GM18519 (cell line): ENCODE results near the gene PTH2.

ENCODE experiments used
- ATAC-seq: cut with Tn5 transposase; IDR thresholded peaks from one replicate; pipeline ENCODE4 v1.9.1; 2021; ENCODE audit warnings: mild to moderate bottlenecking, moderate library complexity; ENCODE audit not compliant: unreplicated experiment, low FRiP score

PTH2 gene

DNA sequence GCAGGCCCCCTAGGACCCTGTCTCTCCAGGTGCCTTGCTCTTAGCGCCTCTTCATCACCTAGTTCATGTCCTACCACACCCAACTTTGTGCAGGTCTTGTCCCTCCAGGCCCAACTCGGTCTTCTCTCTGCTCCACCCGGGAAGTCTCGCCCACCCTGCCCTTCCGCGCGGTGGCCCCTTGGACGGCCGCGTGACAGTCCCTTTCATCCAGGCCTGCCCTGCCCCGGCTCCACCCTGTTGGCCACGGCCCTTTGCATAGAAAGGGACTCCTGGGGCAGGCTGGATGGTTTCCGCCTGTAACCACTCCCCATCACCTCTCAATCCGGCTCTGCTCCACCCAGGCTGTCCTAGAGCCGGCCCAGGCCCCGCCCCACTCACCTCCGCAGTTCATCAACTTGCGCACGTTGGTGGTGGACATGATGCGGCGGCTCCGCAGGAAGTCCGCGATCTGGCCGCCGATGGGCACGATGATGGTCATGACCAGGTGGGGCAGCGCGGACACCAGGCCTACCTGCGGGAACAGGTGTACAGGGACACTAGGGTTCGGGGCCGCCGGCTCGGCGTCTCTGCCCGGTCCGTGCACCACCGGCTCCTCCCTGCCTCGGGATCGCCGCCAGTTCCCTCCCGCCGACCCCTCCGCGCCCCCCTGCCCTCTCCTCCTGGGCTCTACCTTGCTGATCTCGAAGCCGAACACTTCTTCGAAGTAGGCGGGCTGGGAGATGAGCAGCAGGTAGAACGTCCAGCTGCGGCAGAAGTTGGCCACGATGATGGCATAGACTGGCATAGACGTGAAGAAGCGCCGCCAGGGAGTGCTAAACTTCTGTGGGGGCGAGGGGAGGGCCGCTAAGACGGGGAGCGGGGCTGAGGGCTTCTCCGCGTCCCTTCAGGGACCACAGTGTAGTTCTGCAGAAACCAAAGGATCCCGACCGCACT lies 9.2 kb upstream of the PTH2 start:
- no peak for ATAC-seq

DNA sequence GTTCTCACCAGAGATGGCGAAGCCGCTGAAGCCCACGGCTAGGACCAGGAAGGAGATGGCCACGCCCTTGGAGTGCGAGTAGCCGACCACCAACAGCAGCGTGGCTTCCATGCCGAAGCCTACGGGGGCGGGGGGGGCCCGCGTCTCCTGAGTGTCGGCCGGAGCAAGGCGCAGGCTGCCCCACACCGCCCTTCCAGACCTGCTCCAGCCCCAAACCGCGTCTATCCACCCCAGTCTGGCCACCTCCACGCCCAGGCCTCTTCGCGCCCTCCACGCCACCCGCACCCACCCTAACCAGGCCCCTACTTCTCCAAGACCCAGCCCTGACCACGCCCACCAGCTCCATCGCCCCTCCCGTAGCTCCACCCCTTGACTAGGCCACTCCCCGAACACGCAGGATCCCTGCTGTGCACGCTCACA lies 8.1 kb upstream of the PTH2 start:
- no peak for ATAC-seq

DNA sequence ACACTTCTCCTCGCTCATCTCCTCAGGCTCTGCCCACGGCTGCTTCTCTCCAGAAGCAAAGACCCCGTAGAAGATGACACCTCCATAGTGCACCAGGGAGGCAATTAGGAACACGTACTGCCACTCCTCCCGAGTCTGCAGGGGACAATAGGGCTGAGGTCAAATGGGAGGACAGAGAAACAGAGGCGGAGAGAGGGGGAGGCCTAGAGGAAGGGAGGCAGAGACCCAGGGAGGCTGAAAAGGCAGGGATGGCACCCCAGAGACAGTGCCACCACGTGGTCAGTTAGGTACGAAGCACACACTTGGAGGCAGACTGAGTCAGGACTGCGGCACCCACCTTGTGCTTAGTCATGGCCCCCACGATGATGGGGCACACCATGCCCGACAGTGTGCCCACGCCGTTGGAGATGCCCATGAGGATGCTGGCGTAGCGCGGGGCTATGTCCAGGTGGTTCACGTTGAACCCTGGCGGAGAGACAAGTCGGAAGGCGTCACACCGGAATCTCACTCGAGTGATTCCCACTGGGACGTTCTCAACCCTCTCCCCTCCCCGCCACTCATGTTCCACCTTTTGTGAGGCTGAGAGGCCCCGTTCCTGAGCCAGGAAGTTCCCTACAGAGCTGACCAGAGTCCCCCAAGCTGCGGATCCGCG lies 7.6 kb upstream of the PTH2 start:
- ATAC-seq: no peak

DNA sequence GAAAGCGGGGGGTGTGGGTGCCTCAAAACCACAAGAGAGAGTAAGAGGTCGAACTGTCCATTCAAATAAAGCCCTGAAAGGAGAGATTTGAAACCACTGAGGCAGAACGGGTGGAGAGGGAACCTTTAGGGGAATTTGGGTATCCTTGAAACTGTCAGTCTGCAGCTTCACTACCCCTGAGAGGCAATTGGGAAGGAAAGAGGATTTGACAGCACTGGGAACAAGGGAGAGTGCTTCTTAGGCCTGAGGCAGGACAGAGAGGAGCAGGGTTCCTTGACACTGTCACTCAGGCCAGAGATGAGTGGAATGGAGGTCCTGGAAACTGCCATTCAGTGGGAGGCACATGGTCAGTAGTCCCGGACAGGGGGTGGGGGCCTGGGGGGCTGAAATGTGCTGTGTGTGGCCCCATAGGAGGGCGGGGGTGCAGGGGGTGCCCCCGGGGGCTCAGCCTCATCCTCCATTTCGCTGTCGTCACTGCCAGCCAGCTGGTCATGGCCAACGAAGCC lies 7.0 kb upstream of the PTH2 start:
- ATAC-seq: no peak

DNA sequence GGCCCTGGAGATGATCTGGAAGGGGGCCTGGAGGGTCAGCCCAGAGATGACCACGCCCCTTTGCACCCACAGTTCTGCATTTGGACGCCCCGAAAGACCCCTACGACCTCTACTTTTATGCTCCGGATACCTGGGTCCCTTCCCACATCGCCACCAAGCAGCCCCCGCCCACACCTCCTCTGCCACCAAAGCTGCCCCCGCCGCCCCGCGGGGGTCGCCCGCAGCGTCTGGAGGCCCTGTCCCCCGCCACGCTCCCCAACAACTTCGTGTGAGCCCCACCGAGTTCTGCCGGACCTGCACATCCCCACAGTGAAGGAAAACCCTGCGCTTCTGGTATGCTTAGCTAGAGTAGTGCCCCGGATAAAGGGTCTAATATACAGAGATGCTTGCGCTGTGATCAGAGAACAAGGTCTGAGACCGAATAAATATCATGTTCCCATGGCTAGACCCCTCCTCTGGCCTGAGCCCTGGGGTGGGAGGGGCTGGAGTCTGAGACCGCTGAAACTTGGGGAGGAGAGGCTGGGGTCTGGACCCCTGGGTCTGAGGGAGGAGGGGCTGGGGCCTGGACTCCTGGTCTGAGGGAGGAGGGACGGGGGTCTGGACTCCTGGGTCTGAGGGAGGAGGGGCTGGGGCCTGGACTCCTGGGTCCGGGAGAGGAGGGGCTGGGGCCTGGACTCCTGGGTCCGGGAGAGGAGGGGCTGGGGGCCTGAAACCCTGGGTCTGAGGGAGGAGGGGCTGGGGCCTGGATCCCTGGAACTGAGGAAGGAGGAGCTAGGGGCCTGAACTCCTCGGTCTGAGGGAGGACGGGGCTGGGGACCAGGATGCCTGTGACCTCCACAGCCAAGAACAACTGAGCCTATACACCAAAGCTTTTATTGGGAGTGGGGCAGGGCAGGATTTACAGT lies 5.6 kb upstream of the PTH2 start:
- no peak for ATAC-seq

DNA sequence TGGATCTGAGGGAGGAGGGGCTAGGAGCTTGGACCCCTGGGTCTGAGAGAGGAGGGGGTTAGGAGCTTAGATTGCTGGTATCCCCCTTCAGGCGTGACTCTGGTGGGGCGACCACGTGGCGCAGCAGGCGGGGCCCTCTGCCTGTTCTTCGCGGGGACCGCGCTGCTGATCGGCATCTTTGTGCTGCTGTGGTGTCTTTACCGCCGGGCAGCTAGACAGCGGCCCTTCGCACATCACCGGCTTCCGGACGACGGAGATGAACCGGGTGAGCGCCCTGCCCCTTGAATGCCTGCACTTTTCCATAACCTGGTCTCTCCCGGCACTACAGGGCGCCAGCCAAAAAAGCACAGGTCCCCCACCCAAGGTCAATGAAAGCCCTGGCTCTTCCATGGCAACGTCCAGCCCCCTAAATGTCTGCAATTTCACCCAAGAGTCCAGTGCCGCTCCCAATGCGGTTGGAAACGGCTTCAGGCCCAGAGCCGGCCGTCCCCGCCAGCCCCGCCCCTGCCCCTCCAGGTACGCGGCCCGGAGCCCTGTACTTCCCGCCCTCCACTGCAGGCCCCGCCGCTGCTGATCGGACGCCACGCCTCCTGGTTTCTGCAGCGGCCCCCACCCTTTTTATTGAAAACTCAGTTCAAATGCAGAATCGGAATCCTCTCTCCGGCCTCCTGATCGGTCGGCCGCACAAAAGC lies 4.8 kb upstream of the PTH2 start:
- ATAC-seq: no peak

DNA sequence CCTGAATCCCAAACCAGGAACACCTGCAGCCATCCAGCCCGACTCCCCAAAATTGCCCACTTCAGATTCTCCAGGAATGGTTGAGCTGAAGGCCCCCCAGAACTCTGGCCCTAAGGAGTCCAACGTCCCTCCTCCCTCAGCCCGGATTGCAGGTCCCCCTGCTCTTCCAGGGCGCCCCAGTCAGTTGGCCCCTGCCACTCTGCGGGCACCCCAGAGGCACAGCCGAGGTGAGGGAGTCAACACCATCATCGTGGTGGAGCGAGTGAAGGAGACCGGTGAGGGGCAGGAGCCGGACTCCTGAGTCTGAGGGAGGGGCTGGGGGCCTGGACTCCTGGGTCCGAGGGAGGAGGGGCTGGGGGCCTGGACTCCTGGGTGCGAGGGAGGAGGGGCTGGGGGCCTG lies 4.1 kb upstream of the PTH2 start:
- ATAC-seq: no peak

DNA sequence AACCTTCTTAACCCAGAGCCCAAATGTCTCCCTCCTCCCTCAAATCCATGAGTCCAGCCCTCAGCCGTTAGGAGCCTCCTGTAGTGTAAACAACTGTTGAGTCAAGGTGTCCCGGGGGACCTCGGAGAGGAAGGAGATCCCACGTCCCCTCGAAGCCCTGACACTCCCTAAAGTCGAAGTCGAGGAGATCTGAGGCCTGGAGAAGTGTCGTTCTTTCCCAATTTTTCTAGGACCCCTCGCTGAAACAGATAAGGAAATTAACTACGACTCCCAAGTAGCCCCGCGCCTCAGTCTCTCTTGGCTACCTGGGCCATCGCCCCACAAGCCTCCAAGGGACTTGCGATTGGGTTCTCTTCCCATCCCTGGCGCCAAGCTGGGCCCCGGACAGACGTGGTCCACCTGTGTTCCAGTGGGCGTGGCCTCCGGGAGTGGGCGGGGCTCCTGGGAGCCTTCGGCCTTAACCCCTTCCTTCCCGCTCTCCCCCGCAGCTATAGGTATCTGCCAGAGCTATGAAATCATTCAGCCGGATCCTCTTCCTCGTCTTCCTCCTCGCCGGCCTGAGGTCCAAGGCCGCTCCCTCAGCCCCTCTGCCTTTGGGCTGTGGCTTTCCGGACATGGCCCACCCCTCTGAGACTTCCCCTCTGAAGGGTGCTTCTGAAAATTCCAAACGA lies 2.8 kb upstream of the PTH2 start:
- ATAC-seq: no peak

DNA sequence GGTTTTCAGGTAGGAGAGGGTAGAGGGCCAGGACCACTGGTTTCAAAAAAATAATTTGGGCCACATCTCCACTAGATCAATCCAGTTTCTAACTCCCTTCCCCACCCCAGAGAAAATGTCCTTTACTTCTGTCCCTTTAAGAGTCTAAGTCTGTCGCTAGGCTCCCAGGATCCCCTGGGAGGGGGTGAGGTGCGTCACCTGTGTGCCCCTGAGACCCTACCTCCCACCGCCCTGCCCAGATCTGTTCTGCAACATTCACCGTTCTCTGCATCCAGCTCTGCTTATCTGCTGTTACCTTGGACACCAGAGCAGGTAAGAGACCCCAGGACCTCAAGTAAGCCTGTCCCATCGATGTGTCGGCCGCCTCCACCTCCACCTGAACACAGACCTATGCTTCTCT lies 1.9 kb upstream of the PTH2 start, which contains the start of gene GFY:
TSS of gene GFY (plus strand) at position 211 of the 400 bp plus-strand sequence. CDS start 1,043 bp downstream, outside the sequence.
- ATAC-seq: no peak

DNA sequence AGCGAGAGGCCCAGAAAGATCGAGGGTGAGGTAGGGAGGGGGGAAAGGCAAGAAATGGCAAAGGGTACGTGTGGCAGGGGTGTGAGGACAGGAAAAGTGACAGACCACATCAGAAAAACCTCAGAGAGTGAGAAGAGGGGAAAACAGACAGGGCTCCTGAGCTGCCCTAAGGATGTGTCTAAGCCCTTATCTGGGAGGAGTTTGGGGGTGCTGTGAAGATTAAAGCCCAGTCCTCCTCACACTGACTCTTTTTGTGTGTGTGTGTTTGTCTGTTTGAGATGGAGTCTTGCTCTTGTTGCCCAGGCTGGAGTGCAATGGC lies 703 bp upstream of the PTH2 start:
- no peak for ATAC-seq

DNA sequence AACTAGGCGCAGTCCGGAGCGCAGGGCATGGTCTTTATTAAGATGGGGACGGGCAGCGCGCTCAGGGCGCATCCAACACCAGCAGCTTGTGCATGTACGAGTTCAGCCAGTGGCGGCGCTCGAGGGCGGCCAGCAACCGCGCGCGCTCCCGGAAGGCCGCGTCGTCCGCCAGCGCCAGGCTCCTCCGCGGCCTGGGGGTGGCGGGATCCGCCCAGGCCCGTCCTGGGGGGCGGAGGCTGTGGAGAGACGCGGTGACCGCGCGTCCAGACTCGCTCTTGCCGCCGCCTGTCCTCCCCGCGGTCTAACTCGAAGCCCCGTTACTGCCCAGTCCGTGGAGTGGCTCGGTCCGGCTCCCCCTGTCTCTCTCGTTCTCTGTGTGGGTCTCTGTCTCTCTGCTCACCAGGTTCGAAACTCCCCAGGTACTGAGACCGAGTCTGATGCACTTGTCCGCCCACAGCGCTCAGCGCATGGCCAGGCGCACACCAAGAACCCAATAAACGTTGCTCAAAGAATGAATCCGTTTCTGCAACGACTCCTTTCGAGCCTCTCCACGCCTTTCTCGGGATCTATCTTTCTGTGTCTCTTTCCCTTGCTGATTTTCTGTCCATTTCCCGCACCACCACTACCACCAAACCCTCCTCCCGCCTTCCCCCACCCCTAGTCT lies 702 bp downstream of the PTH2 start:
- no peak for ATAC-seq

DNA sequence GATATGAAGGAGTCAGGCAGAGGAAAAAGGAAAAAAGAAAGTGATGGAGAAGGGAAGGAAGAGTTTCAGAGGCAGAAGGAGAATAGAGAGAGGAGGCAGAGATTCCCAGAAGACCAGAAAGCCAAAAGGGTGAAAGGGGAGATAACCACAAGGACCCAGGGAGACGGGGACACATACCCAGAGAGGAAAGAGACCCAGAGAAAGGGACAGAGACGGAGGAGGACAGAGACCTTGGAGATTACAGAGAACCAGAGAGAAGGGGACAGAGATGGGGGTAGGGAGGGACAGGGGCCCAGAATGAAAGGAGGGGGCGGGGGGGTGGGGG lies 1.4 kb downstream of the PTH2 start:
- ATAC-seq: no peak

DNA sequence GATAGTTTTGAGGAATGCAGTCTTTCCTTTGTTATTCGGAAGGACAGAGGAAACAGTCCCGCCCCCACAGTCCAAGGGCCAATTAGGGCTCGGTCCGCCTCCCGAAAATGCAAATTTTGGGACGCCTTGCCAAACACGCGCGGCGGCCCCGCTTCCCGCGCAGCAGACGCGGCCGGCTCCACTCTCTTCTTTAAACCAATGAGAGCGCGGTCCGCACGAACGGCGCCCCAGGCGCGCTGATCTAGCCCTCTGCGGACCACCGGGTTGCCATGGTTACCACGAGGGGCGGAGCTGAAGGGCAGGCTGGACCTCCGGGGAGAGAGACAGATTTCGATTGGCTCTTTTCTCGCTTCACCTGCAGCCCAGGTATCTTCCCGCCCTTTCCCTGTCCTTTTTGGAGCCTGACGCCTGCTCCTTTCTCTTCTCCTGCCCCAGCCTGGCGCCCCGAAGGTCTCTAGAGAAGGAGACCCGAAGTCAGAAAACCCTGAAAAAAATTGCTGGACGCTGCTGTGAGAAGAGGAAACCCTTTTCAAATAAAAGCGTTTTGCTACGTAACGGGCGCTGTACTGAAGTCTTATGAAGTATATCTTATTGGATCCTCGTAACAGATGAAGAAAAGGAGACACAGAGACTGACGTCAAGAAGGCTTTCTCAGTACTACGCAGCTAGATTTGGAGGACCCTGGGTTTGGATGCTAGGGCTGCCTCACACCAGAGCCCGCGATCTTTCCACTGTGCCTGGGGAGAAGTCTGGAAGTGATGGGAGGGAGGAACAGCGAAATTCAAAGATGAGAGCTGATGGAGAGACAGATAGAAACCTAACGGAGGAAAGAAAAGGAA lies 2.0 kb downstream of the PTH2 start:
- ATAC-seq: no peak

DNA sequence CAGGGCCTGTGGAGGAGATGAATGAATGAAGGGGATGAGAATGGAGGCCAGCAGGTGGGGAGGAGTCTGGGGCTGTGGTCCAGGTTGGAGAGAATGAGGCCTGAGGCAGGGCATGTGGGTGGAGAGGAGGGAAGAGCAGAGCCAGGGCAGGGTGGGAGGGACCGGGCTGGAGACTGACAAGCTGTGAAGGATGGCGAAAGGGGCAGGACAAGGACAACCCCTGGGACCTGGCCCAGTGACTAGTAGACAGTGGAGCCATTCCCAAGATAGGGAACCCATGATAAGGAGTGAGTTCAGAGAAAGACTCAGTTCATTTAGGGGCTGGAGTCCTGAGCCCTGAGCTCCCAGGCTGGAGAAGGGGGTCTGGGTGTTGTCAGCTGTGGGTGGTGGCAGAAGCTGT lies 3.0 kb downstream of the PTH2 start:
- ATAC-seq: no peak

DNA sequence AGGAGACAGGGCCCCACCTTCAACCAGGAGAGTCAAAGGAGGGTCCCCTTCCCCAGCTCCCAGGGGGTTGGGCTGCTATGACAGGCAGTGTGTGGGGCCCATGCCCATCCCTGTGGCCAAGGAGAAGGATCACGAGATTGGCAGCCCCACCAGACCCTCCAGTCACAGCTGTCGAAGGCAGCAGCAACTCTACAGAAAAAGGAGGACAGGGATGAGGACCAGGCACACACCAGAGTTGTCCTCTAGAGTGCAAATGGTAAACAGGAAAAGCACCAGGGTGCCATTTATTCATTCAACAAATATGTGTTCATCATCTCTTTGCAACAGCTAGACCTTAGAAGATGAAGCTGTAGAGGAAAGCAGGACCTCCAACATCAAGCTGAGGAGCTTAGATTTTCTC lies 4.1 kb downstream of the PTH2 start:
- ATAC-seq: no peak

DNA sequence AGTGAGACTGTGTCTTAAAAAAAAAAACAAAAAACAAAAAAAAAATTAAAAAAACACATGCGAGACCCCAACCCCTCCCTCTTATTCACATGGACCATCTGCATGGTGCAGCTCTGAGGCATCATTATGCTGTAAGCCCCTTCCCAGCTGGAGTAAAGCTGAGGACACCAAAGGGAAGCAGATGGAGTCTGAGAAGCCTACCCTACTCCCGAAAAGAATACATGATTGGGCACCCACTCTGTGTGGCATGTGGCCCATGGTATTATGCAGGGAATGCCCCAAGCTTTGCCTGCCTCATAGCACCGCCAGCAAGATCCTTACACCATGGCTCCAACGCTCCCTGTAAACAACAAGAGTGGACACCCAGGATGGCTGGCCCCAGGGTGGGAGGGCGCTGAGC lies 4.7 kb downstream of the PTH2 start:
- ATAC-seq: no peak

DNA sequence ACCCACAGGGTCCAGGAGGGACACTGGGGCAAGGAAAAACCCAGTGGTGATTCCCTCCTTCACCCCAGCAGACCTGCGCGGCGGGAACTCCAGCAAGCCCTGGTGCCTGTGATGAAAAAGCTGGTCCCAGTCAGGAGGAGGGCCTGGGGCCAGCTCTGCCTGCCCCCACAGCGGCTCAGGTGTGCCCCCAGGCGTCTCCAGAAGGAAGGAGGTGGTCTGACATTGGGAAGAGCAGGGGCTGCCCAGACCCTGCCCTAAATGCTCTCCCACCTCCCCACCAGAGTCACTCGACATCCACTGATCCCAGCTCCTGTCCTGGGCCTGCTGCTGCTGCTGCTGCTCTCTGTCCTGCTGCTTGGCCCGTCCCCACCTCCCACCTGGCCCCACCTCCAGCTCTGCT lies 6.2 kb downstream of the PTH2 start:
- ATAC-seq: no peak

DNA sequence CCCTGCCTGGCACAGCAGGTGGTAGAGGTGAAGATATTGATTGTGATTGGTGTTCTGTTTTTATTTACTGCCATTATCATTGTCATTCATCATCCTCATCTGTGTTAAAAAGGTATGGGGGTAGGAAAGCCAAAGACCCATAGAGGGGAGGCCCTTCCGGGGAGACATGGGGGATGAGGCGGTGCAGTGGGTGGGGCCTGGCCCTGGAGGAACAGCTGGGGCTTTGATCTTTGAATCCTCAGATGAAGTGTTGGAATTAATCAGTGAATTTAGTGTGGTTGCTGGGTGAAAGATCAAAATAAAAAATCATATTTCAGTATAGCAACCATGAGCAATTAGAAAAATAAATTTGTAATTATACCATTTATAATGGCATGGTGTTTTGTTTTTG lies 7.4 kb downstream of the PTH2 start:
- no peak for ATAC-seq
